Stimulated activated CD4-positive, alpha-beta T cell treated with anti-CD3 and anti-CD28 coated beads, Interleukin-2, amount 100 ng/mL, for 24 hours (primary cell): ENCODE results near the gene ZNF582.

Experiments used
- DNase-seq, 2 donors: peaks; one replicate each; pipeline ENCODE4 v3.0.0-alpha.2; 2020

The ZNF582 gene

DNA sequence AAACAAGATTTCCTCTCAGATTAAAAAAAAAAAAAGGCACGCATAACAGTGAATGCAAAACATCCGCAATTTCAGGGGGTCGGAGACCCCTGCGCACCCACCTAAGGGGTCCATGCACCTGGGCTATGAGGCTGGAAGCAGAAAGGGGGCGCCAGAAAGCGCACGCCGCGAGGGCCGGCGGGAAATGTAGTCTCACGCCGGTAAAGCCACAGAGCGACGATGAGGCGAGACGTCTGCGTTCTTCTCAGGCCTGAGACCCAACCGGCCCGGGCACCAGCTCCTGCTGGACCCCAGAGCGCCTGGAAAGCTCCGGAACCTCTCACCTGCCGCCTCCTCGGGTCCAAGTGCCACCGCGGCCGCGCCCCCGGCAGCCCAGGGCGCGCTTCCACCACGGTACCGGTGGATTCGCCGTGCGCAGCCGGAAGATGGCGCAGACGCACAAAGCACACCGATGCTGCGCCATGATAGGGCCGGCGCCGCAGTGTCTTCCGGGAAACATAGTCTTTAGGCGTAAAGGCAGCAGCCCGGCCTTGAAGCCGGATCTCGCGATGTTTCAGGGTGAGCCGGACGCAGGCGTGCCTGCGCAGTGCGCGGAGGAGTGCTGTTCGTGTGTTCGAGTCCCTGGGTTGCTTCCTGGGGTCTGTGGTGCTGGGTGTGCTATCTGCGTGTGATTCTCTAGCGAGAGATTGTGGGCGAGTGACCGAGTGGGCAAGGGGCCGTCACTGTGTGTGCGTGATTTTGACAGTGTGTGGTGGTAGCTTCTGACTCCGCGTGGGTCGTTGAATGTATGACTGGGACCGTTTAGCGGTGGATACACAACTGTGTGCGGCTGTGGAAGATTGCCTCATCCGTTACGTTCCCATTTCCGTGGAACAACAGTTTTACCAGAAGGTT lies at the start of gene ZNF582:
Gene ZNF582, minus strand, starts transcription at position 416 of the 894 bp plus-strand sequence. CDS start 1,782 bp downstream, outside the sequence.
- DNase-seq, result peak; percentile 87 to 90

DNA sequence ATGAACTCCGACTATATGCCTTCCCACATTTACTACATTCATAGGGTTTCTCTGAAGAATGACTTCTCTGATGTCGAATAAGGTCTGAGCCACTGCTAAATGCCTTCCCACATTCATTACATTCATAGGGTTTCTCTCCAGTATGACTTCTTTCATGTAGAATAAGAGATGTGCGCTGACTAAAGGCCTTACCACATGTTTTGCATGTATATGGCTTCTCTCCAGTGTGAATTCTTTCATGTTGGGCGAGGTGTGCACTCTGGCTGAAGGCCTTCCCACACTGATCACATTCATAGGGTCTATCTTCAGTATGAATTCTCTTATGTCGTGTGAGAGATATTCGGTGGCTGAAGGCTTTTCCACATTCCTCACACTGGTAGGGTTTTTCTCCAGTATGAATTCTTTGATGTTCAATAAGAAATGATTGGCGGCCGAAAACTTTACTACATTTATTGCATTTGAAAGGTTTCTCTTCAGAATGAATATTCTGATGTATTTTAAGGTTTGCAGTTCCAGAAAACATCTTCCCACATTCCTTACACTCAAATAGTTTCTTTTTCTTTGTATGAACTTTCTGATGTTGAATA lies 48.0 kb upstream of the ZNF582 start:
- no peak for DNase-seq

DNA sequence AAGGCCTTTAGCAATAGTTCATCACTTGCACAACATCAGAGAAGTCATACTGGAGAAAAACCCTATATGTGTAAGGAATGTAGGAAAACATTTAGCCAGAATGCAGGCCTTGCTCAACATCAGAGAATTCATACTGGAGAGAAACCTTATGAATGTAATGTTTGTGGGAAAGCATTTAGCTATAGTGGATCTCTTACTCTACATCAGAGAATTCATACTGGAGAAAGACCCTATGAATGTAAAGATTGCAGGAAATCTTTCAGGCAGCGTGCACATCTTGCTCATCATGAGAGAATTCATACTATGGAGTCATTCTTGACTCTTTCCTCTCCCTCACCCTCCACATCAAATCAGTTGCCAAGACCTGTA lies 30.6 kb upstream of the ZNF582 start:
- DNase-seq, result no peak

DNA sequence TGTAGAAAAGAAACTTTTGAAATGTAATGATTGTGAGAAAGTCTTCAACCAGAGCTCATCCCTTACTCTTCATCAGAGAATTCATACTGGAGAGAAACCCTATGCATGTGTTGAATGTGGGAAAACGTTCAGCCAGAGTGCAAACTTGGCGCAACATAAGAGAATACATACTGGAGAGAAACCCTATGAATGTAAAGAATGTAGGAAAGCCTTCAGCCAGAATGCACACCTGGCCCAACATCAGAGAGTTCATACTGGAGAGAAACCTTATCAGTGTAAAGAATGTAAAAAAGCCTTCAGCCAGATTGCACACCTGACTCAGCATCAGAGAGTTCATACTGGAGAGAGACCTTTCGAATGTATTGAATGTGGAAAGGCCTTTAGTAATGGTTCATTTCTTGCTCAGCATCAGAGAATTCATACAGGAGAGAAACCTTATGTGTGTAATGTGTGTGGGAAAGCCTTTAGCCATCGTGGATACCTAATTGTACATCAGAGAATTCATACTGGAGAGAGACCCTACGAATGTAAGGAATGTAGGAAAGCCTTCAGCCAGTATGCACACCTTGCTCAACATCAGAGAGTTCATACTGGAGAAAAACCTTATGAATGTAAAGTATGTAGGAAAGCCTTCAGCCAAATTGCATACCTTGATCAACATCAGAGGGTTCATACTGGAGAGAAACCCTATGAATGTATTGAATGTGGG lies 30.1 kb upstream of the ZNF582 start:
- DNase-seq, result no peak

DNA sequence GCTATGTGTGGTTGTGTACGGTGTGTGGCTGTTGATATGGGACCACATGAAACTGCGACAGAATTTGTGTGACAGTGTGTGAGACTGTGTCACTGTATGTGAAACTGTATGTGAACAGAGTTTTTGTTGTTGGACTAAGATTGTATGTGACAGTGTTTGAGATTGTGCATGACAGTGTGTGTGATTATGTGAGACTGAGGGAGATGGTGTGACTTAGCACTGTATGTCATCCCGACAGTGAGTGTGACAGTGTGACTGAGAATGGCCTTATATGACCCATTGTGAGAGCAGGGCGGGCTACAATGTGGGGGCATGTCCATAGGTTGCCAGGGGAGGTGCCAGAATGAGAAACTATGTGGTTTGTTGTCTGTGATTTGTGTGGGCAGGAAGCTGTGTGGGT lies 11.7 kb upstream of the ZNF582 start:
- DNase-seq, result no peak

DNA sequence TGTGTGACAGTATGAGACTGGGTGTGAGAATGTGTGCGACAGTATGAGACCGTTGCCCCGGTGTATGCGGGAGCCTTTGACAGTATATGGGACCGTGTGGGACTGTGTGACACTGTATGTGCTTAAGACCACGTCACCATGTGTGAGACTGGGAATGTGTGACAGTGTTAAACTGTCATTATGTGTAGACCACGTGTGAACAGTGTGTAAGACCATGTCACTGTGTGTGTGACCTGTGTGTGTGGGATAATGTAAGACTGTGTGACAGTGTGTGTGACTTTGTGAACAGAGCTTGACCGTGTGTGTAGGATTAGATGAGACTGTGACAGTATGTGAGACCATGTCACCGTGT lies 11.3 kb upstream of the ZNF582 start:
- DNase-seq, result no peak

DNA sequence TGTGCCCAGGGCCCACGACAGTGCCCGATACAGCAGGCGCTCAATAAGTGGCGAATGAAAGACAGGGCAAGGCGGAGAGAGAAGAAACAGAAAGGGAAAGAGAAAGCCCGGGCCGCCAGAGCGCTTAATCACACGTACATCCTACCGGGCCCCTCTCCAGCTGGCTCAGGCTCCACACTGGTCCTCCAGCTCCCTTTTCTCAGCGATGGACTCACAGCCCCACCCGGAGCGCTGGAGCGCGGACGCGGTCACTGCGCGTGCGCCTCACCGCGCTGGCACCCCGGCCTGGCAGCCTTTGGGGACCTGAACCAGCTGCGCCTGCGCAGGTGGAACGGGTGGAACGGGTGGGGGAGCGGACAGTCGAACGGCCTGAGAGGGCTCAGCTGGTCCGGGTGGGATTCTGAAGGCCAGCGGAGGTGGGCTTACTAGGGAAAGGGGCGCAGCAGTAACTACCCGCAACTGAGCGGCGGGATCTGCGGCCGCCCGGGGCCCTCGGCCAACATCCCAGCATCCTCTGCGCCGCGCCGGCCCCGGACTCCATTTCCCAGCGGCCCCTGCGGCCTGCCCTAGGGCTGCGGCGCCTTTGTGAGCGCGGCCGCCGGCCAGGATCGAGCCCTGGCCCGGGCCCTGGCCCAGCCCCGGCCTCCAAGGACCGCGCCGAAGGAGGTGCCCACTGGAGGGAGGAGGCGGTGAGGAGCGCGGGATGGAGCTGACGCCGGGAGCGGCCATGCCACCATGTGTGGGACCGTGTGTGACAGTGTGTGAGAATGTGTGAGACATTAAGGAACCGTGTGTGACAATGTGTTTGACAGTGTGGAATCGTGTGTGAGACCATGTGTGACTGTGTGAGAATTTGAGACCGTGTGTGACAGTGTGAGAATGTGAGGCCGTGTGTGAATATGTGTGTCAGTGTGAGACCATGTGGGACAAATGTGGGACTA lies 10.7 kb upstream of the ZNF582 start, which contains the start of gene ZNF583:
Gene ZNF583, plus strand, starts transcription at position 569 of the 941 bp plus-strand sequence. CDS start 2,783 bp downstream, outside the sequence.
- DNase-seq, result peak; percentile 88 to 90

DNA sequence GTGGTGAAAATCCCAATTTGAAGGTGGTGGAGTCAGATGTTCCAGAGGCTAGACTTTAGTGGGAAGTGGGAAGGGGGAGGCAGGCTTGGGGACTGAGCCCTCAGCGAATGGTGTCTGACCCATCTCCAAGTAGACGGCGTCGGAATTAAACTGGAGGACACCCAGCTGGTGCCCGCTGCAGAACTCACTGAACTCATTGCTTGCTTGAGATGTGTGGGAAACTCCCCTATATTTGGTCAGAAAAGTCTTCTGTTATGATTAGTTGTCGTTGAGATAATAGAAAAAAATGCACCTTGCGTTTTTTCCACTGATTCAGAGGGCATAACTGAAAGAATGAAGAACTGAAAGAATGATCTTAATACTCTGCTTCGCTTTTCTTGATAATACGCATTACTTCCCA lies 9.9 kb upstream of the ZNF582 start:
- DNase-seq, result peak; percentile 9 to 30

DNA sequence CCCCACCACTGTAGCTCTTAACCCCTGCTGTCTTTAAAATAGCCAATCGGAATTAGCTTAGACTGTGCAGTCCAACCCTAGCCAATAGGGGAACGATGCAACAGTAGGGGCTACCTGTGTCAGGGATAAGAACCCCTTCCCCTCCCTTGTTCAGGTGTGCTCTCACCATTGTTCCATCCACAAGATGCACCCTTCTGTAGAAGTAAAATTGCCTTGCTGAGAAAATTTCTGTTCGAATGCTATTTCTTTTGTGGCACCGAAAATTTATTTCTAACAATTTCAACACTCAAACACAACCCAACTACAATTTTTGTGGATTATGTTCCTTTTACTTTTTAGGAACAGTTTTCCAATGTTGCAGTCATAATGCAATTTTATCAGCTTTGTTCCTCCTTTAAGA lies 7.2 kb upstream of the ZNF582 start:
- no peak for DNase-seq

DNA sequence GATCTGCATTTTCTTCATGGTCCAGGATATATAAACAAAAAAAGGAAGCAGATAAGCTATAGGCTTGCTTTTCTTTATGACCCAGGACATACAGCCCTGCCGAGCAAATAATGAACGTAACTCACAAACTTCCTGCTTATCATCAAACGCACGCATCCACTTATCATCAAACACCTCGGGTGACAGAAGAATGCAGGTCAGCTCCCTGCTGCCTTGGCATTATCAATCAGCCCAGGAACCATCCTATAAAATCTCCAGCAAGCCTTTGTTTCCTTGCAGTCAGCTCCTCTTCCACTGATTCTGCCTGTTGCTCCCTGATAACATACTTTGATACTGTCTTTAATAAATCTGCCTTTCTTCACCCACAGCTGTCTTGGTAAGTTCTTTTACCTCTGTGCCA lies 5.5 kb upstream of the ZNF582 start:
- no peak for DNase-seq

DNA sequence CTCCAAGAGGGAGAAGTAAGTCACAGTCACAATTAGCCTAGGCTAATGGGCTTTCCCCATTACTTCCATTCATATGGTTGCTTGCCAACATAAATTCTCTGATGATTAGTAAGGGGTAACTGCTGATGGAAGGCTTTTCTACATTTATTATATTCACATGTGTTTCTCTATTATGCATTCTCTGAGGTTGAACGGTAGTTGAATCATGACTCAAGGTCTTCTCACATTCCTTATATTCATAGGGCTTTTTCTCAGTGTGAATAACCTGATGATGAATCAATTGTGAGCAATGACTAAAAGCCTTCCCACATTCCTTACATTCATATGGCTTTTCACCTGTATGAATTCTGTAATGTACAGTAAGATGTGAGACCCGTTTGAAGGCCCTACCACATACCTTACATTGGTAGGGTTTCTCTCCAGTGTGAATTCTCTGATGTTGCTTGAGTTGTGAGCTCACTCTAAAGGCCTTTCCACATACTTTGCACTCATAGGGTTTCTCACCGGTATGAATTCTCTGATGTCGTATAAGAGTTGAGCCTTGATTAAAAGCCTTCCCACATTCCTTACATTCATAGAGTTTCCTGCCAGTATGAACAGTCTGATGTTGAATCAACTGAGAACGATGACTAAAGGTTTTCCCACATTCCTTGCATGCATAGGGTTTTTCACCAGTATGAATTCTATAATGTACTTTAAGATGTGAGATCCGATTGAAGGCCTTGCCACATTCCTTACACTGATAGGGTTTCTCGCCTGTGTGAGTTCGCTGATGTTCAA lies 9.3 kb downstream of the ZNF582 start:
- no peak for DNase-seq

DNA sequence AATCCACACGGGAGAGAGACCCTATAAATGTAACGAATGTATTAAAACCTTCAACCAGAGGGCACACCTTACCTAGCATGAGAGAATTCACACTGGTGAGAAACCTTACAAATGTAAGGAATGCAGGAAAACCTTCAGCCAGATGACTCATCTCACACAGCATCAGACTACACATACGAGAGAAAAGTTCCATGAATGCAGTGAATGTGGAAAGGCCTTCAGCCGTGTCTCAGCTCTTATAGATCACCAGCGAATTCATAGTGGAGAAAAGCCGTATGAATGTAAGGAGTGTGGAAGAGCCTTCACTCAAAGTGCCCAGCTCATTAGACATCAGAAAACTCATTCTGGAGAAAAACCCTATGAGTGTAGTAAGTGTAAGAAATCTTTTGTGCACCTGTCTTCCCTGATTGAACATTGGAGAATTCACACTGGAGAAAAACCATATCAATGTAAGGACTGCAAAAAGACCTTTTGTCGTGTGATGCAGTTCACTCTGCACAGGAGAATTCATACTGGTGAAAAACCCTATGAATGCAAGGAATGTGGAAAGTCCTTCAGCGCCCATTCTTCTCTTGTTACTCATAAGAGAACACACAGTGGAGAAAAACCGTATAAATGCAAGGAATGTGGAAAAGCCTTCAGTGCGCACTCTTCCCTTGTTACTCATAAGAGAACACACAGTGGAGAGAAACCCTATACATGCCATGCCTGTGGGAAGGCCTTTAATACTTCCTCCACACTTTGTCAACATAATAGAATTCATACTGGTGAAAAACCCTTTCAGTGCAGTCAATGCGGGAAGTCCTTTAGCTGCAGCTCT lies 16.0 kb downstream of the ZNF582 start:
- DNase-seq, result no peak

DNA sequence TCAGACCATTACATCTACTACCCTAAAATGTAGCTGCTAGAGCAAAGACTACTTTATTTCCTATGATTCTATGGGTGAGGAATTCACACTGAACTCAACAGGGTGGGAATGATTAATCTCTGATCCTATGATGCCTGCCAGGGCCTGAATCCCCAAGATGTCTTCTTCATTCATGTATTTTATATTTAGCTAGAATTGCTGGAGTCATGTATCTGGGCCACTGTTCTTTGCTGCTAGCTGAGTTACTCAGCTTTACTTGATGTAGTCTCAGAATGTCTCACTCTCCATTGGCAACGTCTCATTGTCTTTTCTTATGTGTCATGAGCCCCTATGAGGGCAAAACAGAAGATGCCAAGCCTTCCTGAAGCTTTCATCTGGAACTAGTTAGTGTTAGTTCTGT lies 21.1 kb downstream of the ZNF582 start:
- no peak for DNase-seq

DNA sequence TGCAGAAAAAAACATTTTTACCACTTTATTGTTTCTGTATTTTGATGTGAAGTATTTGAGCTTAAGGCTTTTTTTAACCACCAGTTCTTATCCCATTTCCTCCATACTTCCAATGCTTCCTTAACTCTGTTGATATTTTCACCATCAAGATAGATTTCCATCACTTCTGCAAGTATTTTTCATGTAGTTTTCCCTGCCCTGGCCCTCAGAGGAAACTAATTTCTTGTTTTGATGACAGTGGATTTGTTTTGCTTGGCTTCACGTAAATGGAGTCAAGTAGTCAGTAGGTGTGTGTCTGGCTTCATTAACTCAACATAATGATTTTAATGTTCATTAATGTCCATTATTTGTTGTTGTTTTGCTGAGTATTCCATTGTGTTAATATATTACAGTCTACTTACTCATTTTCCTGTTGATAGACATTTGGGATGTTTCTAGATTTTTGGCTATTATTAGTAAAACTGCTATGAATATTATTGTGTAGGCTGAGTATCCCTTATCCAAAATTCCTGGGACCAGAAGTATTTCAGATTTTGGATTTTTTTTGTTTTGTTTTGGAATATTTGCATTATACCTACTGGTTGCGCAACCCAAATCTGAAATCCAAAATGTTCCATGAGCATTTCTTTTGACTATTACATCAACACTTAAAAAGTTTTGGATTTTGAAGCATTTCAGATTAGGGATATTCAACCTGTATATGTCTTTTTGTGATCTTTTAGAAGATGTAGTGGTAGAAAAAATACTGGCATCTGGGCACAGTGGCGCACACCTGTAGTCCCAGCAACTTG lies 23.3 kb downstream of the ZNF582 start:
- DNase-seq, result no peak

DNA sequence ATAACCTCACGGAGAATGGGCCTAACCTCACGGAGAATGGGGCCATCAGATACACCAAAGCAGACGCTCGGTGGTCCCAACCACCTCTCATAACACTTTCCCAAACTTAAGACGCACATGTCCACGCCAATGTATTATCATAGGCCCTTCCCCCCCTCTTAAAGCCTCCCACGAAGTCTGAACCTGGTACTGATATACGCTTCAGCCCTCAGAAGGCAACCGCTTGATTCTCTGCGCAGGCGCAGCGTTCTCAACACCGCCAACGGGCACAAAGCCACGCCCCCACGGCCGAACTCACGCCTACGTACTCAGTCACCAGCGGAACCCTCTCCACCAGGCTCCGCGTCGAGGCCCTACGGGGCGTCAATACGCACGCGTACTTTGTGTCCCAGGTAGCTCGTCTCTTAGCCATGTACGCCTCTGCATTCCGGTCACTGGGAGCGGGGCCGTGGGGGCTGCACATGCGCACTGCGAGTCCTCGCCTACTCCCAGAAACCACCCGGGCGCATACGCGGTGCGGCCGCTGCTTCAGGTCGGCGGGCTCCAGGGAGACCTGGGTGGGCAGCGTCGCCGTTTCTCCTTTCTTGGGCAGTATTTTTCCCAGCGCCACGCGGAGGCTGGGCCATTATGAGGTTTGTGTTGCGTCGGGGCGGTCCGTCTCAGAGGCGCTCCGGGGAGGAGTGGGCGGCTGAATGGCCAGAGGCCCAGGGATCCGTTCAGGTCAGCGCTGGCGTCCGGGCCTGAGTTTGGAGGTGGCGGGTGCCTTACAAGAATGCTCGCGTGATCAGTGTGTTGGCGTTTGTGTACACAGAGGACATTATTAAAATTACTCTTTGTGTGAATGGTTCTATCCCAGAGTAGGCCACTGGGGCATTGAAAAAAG lies 25.3 kb downstream of the ZNF582 start:
- DNase-seq, result peak; percentile 75 to 79

DNA sequence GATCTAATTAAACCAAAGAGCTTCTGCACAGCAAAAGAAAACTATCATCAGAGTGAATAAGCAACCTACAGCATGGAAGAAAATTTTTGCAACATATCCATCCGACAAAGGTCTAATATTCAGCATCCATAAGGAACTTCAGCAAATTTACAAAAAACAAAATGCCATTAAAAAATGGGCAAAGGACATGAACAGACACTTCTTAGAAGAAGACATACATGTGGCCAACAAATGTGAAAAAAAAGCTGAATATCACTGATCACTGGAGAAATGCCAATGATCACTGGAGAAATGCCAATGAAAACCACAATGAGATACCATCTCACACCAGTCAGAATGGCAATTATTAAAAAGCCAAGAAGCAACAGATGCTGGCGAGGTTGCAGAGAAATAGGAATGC lies 32.5 kb downstream of the ZNF582 start:
- DNase-seq, result no peak

DNA sequence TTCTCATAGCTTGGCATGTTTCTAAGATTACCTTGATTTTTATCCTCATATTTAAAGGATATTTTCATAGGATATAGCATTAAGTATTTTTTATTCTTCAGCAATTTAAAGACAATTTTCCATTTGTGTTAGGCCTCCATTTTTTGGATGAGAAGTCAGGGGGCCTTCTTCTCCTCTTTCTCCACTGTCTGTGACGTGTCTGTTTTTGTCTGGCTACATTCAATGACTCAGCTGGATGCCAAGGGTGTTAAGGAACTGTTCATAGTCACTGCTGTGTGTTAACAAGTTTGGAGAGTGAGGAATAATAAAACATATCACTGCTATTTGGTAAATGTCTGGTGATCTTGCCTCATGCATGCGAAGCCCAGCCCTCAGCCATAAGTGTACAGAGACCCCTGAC lies 36.4 kb downstream of the ZNF582 start:
- DNase-seq, result no peak

DNA sequence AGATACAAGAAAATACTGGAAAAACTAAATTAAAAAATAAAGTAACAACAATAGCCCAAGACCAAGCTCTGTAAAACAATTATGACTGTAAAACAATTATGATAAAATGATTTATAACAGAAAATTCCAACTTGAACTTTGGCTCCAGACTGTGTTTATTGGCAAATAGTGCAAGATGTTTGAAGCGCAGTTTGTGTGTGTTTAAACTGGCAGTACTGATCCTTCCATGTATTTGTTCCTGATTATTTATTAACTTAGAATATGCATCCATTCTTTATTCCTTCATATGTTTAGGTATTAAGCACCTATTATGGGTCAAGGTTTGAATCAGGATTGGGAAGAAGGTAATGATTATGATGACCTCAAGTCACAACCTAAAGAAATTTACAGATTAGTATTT lies 37.8 kb downstream of the ZNF582 start:
- DNase-seq, result no peak

DNA sequence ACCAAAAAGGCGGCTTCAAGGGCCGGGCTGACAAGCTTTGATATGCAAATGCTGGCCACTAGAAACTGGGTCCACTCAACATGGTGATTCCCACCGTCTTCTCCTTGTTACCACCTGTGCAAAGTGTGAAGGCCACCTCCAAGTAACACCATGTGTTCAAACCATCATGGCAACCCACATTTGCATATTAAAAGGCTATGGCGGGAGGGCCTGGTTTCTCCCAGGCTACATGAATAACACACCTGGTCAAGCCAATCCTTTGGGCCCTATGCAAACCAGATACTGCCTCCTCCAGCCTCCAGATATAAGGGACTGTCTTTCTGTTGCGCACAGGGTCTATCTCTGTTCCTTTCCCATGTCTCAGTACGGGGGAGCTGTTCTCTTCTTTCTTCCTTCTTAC lies 42.1 kb downstream of the ZNF582 start:
- DNase-seq, result no peak
